ENCODE measurements around the gene SKP1.

- TF ChIP-seq CTCF (IDR thresholded peaks at IDR 0.05; ENCODE audit: low read depth, low read length, poor library complexity, severe bottlenecking), result no peak
- no peak for TF ChIP-seq EZH2phosphoT487 (IDR thresholded peaks at IDR 0.05; ENCODE audit: borderline replicate concordance, low read length)
Observed at GRCh38 chr5:134146651-134147518, 29.9 kb downstream of the SKP1 start.

Data from DOHH2 (cell line).